Chondrocyte (in vitro differentiated cells): Measurements from ENCODE around the gene CHD9NB. TPM values are rescaled to one million over a fixed set of nuclear protein-coding genes. Genes with fewer than 3 reads are reported as not detected.

ENCODE experiments used
- DNase-seq: peaks from one replicate; pipeline ENCODE4 v3.0.0; 2021; ENCODE audit warnings: mixed read lengths, low spot score
- H3K27ac Mint-ChIP-seq: one replicate; pipeline ENCODE4 v1.8.0; 2021; ENCODE audit warnings: mild to moderate bottlenecking, moderate library complexity, mixed read lengths; ENCODE audit not compliant: unreplicated experiment
- H3K27me3 Mint-ChIP-seq: 2 replicates; pipeline ENCODE4 v1.8.0; 2021; ENCODE audit warnings: low read depth, mixed read lengths
- H3K36me3 Mint-ChIP-seq: 2 replicates; pipeline ENCODE4 v1.8.0; 2021; ENCODE audit warnings: low read depth, mixed read lengths
- H3K4me1 Mint-ChIP-seq: 2 replicates; pipeline ENCODE4 v1.8.0; 2021; ENCODE audit warnings: low read depth, mild to moderate bottlenecking, mixed read lengths
- H3K4me3 Mint-ChIP-seq: one replicate; pipeline ENCODE4 v1.8.0; 2021; ENCODE audit warnings: mild to moderate bottlenecking, moderate library complexity, mixed read lengths; ENCODE audit not compliant: unreplicated experiment
- H3K9me3 Mint-ChIP-seq: 2 replicates; pipeline ENCODE4 v1.8.0; 2021; ENCODE audit warnings: low read depth, mixed read lengths
- long read RNA-seq: library from polyadenylated mRNA; stranded (forward); transcript quantifications from one replicate; pipeline ENCODE4 v2.0.0, GENCODE V29; 2021
- total RNA-seq: library from RNA; stranded (reverse); gene quantifications from 3 replicates; pipeline ENCODE4 v1.2.1, GENCODE V29; 2021
- TF ChIP-seq, protein P1 (sequence below): fragments of 200-600 bp; sonication (generic); IDR thresholded peaks from 2 replicates; pipeline ENCODE4 v1.5.0; 2021; ENCODE audit warnings: antibody characterized with exemption, mild to moderate bottlenecking, moderate library complexity

The CHD9NB gene
- 0.85 to 3.1 TPM (median 1.5 TPM) in 3 replicates for total RNA-seq
- long read RNA-seq: 0 reads

DNA sequence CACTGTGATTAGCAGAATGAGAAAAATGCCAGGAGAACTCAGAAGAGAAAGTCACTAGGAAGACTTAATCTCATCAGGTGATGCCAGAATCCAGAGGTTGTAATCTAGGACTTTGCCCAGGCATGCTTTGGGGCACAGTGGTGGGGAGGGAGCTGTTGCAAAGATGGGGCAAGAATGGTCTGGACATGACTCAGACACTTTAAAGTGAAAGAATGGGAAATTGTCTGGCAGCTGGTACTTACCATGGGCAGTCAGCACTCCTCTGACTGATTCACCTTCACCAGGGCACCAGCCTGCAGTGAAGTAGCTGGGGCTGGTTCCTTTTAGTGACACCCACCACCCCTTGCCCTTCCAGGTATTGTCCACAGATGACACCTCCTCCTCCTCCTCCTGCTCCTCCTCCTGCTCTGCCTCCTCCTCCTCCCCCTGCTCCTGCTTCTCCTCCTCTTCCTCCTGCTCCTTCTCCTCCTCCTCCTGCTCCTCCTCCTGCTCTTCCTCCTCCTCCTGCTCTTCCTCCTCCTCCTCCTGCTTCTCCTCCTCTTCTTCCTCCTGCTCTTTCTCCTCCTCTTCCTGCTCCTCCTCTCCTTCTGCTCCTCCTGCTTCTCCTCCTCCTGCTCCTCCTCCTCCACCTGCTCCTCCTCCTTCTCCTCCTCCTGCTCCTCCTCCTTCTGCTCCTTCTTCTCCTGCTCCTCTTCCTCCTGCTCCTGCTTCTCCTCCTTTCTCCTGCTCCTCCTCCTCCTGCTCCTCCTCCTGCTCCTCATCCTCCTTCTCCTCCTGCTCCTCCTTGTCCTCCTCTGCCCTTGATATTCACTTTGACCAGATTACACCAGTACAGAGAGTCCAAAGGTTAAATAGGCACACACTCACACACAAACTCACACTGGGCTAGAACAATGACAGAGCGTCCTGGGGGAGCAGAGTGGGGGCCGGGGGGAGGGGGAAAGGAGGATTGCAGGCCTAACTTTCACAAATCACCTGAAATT lies at the start of gene CHD9NB:
Gene CHD9NB, minus strand, starts transcription at position 379 of the 983 bp plus-strand sequence. CDS start 8,739 bp downstream, outside the sequence.
- H3K9me3 Mint-ChIP-seq: no peaks in the 10 kb centered on the region
- DNase-seq: no peak
- peak within 1 kb of the TSS; percentile 73 for H3K27ac Mint-ChIP-seq
- TF ChIP-seq, protein P1, sequence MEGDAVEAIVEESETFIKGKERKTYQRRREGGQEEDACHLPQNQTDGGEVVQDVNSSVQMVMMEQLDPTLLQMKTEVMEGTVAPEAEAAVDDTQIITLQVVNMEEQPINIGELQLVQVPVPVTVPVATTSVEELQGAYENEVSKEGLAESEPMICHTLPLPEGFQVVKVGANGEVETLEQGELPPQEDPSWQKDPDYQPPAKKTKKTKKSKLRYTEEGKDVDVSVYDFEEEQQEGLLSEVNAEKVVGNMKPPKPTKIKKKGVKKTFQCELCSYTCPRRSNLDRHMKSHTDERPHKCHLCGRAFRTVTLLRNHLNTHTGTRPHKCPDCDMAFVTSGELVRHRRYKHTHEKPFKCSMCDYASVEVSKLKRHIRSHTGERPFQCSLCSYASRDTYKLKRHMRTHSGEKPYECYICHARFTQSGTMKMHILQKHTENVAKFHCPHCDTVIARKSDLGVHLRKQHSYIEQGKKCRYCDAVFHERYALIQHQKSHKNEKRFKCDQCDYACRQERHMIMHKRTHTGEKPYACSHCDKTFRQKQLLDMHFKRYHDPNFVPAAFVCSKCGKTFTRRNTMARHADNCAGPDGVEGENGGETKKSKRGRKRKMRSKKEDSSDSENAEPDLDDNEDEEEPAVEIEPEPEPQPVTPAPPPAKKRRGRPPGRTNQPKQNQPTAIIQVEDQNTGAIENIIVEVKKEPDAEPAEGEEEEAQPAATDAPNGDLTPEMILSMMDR: no peak
- H3K36me3 Mint-ChIP-seq: no peaks in the 10 kb centered on the region
- H3K27me3 Mint-ChIP-seq: no peaks in the 10 kb centered on the region
- peak within 1 kb of the TSS; percentile 44 for H3K4me3 Mint-ChIP-seq
- peaks cover 40% of the 10 kb centered on the region for H3K4me1 Mint-ChIP-seq

DNA sequence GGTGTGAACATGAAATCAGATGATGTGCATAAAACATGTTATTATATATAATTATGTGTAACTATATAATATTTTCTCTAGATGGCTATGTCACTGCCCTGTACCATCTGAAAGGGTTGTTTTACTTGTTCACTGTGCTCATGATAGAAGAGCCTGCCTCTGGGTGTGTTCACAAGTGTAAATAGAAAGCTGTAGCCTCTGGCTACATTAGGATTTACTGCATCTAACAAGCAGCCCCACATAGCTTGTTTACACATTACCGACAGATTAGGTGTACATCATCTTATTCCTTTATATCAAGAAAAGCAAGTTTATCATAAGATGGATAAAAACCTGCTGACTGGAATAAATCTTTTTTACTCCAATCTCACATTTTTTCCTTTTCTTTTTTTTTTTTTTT lies 48.2 kb upstream of the CHD9NB start:
- TF ChIP-seq, protein P1: no peak
- DNase-seq: no peak
- H3K4me3 Mint-ChIP-seq: no peak overlapping the region
- H3K27ac Mint-ChIP-seq: no peak overlapping the region
- H3K4me1 Mint-ChIP-seq: peaks cover 59% of the 10 kb centered on the region
- H3K9me3 Mint-ChIP-seq: no peaks in the 10 kb centered on the region
- H3K27me3 Mint-ChIP-seq: no peaks in the 10 kb centered on the region
- no peaks in the 10 kb centered on the region for H3K36me3 Mint-ChIP-seq

DNA sequence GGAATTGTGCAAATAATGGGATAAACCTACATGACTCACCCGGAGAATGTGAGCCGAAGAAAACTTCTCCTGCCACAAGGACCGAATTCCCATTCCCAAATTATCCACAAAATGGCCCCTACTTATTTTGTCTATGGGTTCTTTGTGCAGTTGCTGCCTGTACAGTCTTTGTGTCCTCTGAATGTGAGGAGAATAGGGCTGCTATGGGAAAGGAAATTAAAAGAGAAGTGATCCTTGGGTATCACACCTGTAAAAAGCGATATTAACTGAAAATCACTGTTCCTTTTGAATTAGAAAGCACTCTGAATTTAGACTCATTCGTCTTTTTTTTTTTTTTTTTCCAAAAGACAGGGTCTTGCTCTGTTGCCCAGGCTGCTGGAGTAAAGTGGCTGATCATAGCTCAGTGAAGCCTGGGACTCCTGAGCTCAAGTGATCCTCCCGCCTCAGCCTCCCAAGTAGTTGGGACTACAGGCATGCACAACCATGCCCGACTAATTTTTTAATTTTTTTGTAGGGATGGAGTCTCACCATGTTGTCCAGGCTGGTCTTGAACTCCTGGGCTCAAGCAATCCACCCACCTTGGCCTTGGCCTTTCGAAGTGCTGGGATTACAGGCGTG lies 47.5 kb upstream of the CHD9NB start:
- no peaks in the 10 kb centered on the region for H3K36me3 Mint-ChIP-seq
- H3K4me3 Mint-ChIP-seq: peak overlapping the region; percentile 74
- H3K27ac Mint-ChIP-seq: peak overlapping the region; percentile 99
- peaks cover 63% of the 10 kb centered on the region for H3K4me1 Mint-ChIP-seq
- TF ChIP-seq, protein P1: no peak
- H3K9me3 Mint-ChIP-seq: no peaks in the 10 kb centered on the region
- DNase-seq: no peak
- no peaks in the 10 kb centered on the region for H3K27me3 Mint-ChIP-seq

DNA sequence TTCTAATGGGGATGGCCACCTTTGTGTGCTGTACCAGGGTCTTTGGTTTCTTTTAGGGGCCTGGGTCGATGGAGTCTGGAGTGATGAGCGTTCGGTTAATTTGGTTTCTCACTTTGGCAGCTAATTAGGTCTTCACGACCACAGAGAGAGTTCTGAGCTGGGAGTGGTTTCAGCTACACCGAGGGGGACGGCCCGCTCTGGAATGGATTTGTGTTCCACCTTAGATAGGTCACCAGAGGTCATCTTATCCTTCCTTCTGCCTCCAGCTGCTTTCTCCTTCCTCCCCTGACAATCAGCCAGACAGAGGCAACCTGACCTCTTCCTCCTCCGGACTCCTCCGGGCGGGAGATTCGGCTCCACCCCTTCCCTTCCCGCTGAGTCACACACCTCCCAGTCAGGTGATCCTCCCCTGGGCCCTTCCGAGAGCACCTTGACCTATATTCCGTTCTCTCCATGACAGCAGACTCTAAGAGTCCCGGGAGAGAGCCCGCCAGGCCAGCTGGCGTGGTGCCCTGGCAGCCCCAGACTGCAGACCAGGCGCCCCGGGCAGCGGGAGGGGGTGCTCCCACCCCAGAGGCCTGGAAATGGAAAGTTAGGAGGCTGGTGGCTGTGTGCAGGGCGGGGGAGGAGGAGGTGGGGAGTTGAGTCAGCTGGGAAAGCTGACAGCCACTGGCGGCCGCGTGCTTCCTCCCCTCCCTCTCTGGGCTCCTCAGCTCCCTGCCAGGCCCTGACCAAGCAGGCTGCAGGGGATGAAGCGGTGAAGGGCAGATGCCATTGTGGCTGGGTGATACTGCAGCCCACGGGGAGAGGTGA lies 46.8 kb upstream of the CHD9NB start:
- Mint-ChIP-seq H3K4me3 (peak overlapping the region; percentile 74), H3K27ac (peak overlapping the region; percentile 99), H3K27me3 (no peaks in the 10 kb centered on the region), H3K36me3 (no peaks in the 10 kb centered on the region), H3K4me1 (peaks cover 69% of the 10 kb centered on the region), H3K9me3 (no peaks in the 10 kb centered on the region)
- TF ChIP-seq, protein P1: no peak
- DNase-seq: peak; percentile 95
